ENCODE results near the gene CNTNAP5.

- no peak for TF ChIP-seq PPARA (CRISPR knock-in tag; IDR thresholded peaks at IDR 0.05; ENCODE audit: borderline replicate concordance)
- TF ChIP-seq RARB (CRISPR knock-in tag; IDR thresholded peaks at IDR 0.05): no peak
- TF ChIP-seq, protein P1, sequence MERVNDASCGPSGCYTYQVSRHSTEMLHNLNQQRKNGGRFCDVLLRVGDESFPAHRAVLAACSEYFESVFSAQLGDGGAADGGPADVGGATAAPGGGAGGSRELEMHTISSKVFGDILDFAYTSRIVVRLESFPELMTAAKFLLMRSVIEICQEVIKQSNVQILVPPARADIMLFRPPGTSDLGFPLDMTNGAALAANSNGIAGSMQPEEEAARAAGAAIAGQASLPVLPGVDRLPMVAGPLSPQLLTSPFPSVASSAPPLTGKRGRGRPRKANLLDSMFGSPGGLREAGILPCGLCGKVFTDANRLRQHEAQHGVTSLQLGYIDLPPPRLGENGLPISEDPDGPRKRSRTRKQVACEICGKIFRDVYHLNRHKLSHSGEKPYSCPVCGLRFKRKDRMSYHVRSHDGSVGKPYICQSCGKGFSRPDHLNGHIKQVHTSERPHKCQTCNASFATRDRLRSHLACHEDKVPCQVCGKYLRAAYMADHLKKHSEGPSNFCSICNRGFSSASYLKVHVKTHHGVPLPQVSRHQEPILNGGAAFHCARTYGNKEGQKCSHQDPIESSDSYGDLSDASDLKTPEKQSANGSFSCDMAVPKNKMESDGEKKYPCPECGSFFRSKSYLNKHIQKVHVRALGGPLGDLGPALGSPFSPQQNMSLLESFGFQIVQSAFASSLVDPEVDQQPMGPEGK (CRISPR knock-in tag; IDR thresholded peaks at IDR 0.05; ENCODE audit: borderline replicate concordance): no peak
- TF ChIP-seq ZC3H10 (CRISPR knock-in tag; IDR thresholded peaks at IDR 0.05): no peak
- TF ChIP-seq, protein P2, sequence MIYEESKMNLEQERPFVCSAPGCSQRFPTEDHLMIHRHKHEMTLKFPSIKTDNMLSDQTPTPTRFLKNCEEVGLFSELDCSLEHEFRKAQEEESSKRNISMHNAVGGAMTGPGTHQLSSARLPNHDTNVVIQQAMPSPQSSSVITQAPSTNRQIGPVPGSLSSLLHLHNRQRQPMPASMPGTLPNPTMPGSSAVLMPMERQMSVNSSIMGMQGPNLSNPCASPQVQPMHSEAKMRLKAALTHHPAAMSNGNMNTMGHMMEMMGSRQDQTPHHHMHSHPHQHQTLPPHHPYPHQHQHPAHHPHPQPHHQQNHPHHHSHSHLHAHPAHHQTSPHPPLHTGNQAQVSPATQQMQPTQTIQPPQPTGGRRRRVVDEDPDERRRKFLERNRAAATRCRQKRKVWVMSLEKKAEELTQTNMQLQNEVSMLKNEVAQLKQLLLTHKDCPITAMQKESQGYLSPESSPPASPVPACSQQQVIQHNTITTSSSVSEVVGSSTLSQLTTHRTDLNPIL (CRISPR knock-in tag; IDR thresholded peaks at IDR 0.05; ENCODE audit: low read depth): no peak
- no peak for TF ChIP-seq BACH2 (CRISPR knock-in tag; IDR thresholded peaks at IDR 0.05; ENCODE audit: borderline replicate concordance)
- TF ChIP-seq CSDC2 (CRISPR knock-in tag; IDR thresholded peaks at IDR 0.05): no peak
- peak; percentile 53; the same call in 1 of the 2 replicates for TF ChIP-seq TCF4 (CRISPR knock-in tag; IDR thresholded peaks at IDR 0.05; ENCODE audit: borderline replicate concordance)
- TF ChIP-seq ZNF8 (CRISPR knock-in tag; IDR thresholded peaks at IDR 0.05): no peak
Measured at GRCh38 chr2:124161542-124161941, 136.5 kb downstream of the CNTNAP5 start.

Data from SK-N-SH treated with all-trans-retinoic acid at 6 μM for 48 hours (cell line).